EH (cell line): ENCODE measurements around the gene RASA3.

Experiments
- DNase-seq: peaks from one replicate; pipeline ENCODE4 v3.0.0-alpha.2; 2015; ENCODE audit warnings: low read depth

The RASA3 gene

GRCh38 chr13:113950451-113951245, 181.8 kb downstream of the RASA3 start:
- no peak for DNase-seq

- no peak for DNase-seq
Observed at GRCh38 chr13:113949546-113949945, 182.9 kb downstream of the RASA3 start.

DNA sequence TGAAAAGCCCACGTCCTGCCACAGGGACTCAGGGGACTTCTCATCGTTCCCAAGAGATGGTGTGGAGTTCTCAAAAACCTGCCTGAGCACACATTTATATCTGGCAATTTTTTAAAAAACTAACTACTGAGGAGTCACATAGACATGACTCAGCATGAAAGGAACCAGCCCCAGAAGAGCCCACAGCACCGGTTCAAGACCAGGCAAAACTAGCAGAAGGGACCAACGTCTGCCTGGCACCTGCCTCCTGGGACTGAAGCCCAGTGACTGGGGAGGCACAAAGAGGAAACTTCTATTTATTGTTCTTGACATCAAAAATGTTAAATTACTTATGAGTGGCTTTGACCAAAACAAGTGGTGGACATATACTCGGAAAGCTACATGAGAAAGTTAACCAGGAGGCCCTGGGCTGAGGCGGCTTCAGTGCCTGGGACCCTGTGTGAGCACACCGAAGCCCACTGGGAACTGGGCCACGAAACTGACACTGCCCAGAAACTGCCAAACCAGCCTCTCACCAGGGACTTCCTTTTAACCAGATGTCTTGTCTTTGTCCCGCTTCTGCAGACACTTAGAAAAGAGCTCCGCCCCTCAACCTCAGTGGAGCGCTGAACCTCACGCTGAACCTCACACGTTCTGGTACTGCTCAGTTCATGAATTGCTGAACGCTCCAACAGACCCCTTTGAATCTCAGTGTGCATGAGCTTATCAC, 184.2 kb downstream of the RASA3 start:
- DNase-seq = no peak

GRCh38 chr13:113947311-113948033, 185.0 kb downstream of the RASA3 start:
- DNase-seq = peak; percentile 68

GRCh38 chr13:113946409-113947181, 185.8 kb downstream of the RASA3 start:
- no peak for DNase-seq

DNA sequence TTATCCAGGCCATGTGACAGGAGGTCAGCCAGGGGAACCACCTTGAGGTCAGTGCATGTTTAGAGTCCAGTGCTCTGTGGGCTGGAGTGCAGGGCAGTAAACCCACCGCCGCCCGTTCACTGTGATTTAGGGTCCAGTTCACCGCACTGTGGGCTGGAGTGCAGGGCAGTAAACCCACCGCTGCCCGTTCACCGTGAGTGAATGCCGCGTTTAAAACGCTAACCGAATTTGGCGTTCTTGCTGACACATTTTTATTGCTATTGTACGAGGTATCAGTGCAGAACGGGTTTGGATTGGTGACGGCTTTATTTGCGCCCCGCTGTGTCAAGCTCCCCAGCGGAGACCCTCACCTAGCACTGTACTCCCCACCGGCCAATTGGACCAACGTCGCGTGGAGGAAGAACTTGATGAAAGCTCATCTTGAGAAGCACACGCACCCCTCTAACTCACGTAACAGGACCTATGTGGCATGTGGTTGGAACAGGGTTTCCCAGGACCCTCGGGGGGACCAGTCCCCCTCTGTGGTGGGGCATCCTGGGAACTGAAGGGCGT, 186.5 kb downstream of the RASA3 start:
- no peak for DNase-seq

GRCh38 chr13:113943821-113944565, 188.4 kb downstream of the RASA3 start:
- no peak for DNase-seq

- DNase-seq = no peak
Observed at GRCh38 chr13:113942591-113943103, 189.8 kb downstream of the RASA3 start.

GRCh38 chr13:113941571-113942191, 190.7 kb downstream of the RASA3 start:
- peak; percentile 38 for DNase-seq

GRCh38 chr13:113939944-113940297, 192.5 kb downstream of the RASA3 start:
- no peak for DNase-seq

GRCh38 chr13:113939129-113939943, 193.1 kb downstream of the RASA3 start:
- DNase-seq = no peak

- no peak for DNase-seq
Observed at GRCh38 chr13:113938716-113939115, 193.7 kb downstream of the RASA3 start.

- no peak for DNase-seq
Observed at GRCh38 chr13:113938246-113938645, 194.2 kb downstream of the RASA3 start.

- no peak for DNase-seq
Observed at GRCh38 chr13:113937527-113938180, 194.8 kb downstream of the RASA3 start.

GRCh38 chr13:113937073-113937472, 195.3 kb downstream of the RASA3 start:
- no peak for DNase-seq

GRCh38 chr13:113936166-113936965, 196.1 kb downstream of the RASA3 start:
- no peak for DNase-seq

GRCh38 chr13:113935001-113935844, 197.2 kb downstream of the RASA3 start:
- no peak for DNase-seq
